Activated CD4-positive, alpha-beta T cell treated with anti-CD3 and anti-CD28 coated beads, Interleukin-2, amount 50 U/mL, for 24 hours (primary cell): Measurements from ENCODE around the gene RASGRP1.
"Not testable (repeated sequence)": the region's sequence is repeated elsewhere in the genome, so short reads cannot be mapped to it uniquely, and the experiment has no call there.

Experiments used
- DNase-seq, 2 donors: peaks; one replicate each; pipeline ENCODE4 v3.0.0-alpha.2; 2020; ENCODE audit warnings: low read depth in 1 of 2, low spot score in 1 of 2

The RASGRP1 gene

DNA sequence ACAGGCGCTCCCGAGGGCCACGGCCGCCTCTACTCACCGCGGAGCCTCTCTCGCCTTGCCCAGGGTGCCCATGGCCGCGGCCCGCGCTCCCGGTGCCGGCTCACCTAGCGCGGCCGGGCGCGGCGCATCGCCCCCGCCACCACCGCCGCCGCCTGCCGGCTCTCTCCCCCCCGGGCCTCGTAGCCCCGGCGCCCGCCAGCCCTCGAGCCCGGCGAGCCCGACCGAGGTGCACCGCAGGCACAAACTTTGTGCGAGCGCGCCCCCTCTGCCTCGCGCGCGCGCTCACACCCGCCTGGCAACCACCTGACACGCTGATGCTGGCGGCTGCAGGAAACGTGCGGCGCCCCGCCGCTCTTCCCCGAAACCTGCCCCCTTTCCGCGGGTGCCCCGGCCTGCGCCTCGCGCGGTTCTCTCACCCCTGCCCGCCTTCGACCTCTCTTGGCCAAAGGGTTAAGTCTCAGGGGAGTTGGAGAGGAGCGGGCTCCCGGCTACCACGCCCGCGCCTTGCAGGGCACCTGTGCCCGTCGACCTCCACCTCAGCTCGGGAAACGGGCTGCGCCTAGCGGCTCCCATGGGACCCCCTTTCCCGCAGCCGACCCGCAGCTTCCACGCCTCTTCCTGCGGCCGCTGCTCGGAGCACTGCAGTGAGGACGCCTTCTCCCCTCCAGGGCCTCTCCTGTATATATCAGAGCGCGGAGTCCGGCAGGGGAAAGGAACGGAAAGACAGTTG is at the start of gene RASGRP1:
Gene RASGRP1, minus strand, starts transcription at position 258 of the 730 bp plus-strand sequence. Its CDS starts 186 bp downstream, at position 72.
- DNase-seq, result peak; percentile 68 to 79

DNA sequence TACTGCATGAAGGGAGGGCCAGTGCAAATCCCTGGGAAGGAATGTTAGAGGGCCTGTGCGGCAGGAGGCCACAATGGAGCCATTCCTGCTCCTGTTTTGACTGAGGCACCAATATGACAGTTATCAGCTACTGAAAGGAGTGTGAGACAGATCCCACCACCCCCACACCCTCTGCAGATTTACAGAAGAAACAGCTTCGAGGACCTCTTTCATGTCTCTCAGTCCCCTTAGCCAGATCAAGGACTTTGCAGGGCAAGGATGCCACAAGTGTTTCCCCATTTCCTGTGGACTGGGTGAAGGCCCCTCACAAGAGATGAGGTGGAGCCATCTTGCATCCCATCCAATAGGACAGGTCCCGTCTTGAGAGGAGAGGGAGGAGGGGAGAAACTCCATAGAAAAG is 48.5 kb upstream of the RASGRP1 start:
- DNase-seq, result no peak

DNA sequence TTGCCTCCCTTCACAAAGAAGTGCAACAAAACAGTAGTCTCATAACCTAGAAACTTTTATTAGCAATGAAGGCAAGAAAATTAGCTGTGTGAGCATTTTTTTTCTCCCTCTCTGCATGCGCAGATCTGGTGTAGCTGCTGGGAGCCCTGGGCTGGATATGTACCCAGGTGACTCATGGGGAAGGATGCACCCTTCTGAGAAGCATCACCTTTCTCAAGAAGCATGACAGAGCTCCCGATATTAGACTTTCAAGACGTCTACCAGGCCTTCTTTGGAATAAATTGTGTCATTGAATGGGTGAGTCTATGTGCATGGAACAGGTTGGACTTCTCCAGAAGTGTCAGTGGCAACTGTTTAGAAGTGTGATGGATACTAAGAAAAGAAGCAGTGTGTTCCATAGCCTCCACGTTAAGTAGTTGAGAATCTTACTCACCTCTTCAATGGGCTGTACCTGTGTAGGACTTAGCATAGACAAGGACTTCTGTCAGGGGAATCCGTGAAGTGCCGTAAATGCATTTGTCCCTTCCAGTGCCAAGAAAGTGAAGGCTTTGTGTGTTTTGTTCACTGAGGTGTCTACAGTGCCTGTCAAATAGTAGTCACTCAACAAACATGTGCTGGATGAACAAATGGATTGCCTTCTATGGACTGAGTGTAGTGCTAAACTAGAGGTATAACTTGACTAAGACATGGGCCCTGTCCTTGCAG is 47.7 kb upstream of the RASGRP1 start:
- DNase-seq, result peak in 1 of 2 donors; percentile 44

DNA sequence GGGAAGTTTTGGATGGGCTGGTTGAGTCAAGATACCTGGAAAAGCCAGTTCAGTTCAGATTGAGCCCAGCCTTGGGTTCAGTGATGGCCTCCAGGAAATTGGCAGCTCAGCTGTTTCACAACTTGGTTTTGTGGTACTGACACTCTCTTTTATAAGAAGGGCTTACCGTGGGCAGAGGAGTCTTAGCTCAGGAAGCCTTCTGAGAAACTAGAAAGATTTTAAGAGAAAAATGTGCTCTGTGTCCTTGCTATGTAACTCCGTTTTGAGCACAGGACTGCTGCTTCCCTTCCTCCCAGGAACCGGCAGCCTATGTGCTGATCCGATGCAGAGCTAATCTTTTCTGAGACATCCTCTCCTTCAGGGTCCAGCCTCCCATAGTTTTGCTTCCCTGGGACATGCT is 46.6 kb upstream of the RASGRP1 start:
- peak in 1 of 2 donors; percentile 29 for DNase-seq

DNA sequence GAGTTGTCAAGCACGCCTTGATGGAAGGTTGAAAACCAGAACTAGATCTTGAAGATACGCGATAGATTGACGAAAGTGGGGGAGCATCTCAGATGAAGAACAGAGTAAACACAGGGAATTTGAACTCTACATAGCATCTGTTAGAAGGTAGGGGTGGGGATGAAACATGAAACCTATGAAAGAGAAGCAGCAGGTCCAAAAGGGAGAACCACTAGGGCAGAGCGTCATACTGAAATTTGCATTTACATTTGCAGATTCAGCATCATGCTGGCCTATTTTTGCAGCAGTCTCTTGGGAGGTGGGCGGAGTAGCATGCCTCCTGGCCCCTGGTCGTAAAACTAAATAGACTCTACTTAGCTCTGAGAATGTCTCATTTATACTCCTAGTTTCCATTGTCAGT is 46.1 kb upstream of the RASGRP1 start:
- DNase-seq, result no peak

DNA sequence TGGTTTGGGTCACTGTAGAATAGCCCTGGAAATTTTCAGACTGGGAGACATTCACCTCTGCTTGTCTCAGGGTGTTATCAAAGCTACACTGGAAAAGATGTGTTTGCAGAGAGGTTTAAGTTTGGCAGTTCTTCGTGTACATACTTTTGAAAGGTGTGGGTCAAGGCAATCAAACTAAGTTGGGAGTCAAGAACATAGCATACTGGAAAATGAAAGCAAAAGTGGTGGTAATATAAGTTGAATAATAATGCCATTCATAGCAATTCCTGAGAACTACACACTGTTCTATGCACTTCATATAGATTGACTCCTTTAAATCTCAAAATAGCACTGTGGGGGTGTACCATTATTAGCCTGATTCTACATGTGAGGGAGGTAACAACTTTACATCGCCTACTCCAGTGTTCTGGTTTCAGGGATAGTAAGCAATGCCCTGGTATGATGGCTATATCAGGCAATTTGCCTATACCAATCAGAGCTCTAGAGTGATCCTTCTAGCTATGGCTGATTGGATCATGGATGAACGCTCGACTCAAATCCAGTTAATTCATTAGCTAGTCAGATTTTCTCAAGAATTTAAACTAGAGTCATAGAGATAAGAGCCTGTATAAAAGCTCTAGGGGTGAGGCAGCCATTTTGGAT is 44.6 kb upstream of the RASGRP1 start:
- DNase-seq, result no peak

DNA sequence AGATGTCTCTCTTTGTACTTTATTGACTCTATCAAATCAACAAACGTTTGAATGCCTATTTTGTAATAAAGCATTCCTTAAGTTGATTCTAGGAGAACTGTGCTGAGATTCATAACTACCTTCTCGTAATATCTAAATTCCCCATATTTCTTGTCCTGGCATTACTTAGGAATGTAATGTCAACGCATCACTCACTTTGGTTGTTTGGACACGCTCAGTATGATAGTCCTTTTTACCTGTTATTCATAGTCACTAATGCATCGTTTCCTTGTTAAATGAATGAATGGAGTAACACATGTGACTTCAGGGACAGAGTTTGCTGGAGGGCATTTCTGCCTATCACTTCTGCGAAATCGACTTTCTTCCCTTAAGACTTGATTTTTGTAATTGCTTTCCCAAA is 44.1 kb upstream of the RASGRP1 start:
- no peak for DNase-seq

DNA sequence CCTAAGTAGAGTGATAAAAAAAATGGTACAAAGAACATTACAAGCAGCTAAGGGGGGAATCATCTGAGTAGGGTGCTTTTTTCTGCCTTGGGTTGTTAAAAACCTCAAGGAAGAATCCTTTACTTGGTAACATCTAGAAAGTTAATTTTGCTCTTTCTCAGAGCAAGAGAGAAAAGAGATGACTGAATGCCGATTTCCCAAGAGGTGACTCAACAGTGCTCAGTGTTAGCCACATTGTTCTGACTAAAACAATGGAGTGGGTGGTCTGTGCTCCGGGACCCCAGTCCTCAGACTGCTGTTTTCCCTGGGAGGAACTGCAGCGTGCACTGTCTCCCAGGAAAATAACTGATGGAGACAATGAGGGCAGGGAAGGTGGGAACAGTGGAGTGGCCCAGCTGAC is 41.1 kb upstream of the RASGRP1 start:
- no peak for DNase-seq

DNA sequence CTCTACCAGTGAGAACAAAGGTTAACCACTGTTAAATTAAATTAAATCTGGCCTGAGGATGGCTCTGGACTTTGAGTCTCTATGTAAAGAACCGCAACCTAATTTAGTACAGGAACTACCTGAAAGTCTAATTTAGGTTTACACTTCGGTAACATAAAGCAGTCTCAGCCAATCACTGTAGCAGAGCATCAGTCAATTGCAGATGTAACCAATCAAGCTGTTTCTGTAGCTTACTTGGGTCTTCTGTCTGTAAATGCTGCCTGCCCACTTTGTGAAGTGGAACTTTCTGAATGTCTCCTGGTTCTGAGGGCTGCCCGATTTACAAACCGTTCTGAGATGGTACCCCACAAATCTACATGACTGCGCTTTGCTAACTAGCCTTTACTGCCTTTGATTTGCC is 39.1 kb upstream of the RASGRP1 start:
- DNase-seq, result no peak

DNA sequence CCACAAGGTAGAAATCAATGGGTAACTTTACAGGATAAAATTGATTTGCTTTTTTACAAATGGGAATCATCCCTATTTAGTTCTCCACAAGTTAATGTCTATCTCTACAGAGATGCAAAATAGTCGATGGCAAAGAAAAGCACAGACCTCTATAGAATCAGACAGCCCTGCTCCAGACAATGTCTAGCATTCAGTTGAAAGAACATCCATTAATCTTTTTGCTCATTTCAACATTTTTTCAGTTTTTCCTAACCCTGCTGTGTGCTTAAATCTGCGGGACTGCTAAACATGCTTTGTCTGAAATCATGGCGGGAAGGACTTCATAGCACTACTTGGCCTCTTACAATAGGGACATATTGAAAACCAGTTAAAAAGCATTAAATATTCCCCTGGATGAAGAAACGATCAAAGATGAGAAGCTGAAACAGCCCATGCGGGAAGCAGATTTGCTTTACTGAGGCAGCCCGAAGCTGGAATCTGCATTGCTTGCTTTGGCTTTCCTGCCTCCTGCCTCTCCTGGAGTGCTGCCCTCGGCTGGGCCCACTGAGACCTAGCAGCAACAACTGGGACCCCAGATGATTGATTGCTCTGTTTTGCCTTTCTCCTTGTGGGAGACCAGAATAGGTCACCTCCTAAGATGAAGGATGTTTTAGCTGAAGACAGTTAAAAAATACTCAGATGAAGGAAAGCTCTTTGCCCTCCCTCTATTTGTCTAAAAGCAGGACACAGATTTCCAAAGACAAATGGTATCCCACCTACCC is 38.5 kb upstream of the RASGRP1 start:
- DNase-seq, result no peak

DNA sequence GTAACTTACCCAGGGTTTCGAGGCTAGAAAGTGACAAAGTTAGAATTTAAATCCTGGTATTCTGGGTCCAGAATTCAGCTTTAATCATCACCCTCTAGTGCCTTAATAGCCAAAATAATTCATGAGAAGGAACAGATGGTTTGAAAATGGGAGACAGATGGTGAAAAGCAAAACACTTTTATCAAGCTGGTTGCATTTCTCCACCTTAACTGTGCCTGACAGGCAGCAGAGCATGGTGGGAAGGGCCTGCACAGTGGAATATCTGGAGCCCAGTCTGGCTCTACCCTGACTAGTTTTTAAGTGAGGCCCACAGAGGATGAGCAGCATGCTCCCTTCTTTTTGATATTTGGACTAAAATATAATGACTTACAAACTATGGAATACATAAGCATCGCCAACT is 35.6 kb upstream of the RASGRP1 start:
- no peak for DNase-seq

DNA sequence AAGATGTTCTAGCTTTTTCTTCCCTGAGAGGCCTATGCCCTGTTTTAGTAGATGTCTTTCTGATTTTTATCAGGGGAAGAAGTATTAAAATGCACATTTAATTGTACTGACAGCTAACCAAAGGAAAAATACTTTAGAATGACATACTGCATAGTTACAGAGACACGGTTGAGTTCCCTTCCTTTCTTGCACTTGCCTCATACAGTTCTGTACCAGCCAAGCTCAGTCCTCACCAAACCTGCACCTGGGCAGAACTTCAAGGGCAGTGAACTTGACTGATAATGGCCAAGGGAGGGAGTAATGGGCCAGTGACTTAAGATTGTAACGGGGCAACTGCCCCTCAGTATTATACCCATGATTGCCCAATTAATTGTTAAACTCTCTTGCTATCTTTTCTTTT is 34.1 kb upstream of the RASGRP1 start:
- DNase-seq, result no peak

DNA sequence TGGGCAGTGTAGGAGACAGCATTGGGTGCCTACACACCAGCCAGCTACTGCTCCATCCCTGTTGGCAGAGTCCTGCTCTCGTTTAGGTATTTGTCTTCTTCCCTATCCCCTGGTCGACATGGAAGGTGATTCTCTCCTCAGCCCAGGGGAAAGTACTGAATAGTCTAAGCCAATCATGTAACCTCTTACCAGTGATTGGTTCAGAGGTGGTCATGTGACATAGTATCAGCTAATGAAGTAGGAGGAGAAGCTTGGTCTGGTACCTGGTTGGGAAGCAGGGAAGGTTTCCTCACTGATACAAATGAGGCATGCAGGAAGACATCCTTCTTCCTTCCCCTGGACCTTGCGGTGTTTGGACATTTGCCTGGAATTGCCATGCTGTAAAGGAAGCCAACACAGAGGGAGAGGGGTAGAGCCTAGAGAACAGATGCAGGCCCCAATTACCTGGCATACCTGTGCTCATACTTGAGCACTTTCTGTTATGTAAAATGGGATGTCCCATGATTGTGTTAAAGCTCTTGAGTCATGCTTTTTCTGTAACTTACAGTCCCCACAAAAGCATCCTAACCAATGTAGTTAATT is 32.7 kb upstream of the RASGRP1 start:
- DNase-seq, result no peak

DNA sequence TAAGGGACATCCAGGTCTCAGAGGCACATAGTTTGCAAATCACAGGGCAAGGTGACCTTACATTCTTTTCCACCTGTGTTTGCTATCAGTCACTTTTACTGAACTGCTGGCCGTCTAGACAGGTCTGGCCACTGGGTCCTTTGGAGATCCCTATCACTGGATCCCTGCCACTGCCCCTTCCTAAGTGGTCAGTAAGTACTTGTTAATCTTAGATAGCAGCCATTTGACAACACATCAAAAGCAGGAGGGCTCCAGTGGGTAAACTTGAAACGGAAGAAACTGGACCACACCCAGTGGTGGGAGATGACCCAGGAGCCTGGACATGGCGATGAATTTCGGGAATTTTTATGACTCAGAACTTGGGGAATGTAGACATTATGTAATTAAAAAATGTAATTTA is 28.9 kb upstream of the RASGRP1 start:
- DNase-seq, result no peak

DNA sequence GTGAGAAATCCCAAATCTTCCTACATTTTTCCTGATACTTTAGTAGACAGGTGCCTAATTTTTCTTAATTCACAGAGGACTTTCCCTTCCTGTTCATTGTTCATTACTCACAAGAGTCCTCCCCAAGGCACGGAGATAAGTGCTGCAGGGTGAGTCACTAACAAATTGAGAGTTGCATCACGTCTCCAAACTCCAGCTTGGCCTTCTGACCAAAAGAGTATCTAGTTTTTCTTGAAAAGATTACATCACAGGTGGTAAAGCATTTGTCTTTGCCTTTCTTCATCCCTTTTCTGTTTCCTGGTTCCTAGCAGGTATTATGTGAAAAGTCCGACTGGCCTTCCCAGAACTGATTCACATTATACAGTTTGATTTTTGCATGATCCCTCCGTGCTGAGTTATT is 24.9 kb upstream of the RASGRP1 start:
- DNase-seq, result no peak

DNA sequence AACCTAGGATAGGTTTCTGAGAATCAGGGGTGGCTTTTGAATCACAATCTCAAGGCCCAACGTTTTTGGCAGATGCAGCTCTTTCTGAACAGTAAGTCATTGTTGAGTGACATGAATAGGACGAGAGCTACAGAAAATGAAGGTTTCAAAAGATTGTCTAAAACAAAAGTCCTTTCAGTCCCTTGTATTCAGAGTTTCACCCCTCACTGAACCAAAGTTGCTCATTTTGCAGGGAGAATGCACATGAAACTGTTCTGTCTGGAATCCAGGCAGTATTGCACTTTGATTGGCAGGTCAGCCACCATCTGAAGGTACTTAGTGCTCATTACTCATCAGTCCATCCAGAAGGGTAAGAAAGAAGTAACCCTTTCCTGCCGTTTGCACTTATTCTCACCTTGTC is 24.1 kb upstream of the RASGRP1 start:
- DNase-seq, result no peak

DNA sequence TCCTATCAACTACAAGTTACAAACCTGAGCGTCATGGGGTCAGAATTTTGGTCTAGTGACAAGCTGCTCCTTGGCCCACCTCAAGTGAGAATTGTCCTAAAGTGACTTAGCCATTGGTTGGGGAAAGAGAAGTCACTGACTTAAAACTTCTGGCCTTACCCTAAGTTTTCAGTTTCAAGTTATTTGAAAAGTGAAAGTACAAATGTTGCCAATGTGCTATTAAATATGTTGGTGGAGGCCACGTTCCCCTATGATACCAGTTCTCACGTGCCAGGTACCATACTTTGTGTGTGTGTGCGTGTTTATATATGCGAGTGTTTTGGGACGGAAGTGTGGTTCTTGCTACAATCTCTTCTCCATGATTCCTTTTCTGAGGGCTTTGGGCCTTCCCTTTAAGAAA is 22.6 kb upstream of the RASGRP1 start:
- DNase-seq, result no peak

DNA sequence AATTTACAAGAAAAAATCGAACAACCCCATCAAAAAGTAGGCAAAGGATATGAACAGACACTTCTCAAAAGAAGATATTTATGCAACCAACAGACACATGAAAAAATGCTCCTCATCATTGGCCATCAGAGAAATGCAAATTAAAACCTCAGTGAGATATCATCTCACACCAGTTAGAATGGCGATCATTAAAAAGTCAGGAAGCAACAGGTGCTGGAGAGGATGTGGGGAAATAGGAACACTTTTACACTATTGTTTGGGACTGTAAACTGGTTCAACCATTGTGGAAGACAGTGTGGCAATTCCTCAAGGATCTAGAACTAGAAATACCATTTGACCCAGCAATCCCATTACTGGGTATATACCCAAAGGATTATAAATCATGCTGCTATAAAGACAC is 21.4 kb upstream of the RASGRP1 start:
- not testable (repeated sequence) for DNase-seq

DNA sequence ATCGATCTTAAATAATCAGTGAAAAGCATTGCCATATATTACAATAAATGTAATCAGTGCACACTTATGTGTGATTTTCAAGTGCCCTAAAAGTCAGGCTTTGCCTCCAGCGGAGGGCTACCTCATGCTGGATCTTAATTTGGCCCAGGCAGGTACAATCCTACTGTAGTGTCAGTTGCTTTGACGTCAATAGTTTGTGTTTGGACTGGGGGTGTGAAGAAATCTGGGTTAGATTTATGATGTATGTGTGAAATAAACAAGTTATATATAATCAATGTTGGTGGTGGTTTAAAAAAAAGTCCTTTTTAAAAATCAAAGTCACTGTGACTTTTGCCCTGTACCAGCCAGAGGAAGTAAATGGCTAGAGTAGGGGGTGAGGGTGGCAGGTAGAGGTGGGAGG is 14.0 kb upstream of the RASGRP1 start:
- DNase-seq, result no peak

DNA sequence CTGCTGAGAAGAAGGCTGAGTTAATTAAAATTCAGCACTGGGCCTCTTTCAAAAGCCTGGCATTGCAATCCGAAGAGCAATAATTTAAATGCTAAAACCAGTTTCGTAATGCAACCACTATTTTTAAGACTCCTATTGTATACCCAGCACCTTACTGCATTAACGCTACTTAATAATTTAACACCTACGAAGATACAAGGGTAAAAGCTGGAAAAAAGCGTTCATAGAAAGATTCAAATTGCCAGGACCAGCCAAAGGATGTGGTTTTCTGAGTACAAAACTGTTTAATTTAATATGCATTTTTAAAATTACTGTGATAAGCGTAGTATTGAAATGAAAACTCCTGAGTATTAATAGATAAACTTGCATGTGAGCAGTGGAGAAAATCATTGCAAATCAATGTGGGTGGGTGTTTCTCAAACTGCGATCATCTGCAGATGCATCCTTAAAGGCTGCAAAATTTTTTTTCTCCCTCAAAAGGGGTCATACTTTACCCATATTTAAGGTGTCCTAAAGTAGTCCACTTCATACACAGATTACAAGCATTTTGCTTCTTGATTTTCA is 12.9 kb upstream of the RASGRP1 start:
- no peak for DNase-seq

DNA sequence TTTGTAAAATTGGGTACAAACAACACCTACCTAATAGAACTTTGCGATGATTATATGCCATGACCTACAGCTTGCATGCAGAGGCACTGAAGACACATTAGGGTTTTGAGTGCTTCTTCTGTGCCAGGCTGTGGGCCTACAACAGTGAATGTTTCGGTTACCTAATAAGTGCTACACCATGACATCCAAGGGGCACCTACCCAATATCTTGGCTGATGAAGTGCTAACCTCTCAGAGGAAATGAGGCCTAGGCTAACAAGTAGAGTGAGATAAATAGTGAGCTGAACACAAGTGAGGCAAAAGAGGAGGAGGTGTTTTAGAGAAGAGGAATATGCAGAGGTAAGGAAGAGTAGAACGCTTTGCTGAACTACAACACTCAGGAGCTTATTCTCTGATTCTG is 12.2 kb upstream of the RASGRP1 start:
- no peak for DNase-seq
